ENCODE data around the gene LASP1. TPM values are rescaled to one million over a fixed set of nuclear protein-coding genes. Genes with fewer than 3 reads are reported as not detected.

The LASP1 gene
- total and polyA plus RNA-seq, 2 donors (not counting 3 experiments of a cell fraction or from before 2014, with no cell fraction given) = 214 to 242 TPM

- dilution Hi-C loops (cut with MboI; ENCODE audit: extremely low pct_ligation_motif_present, low sequenced_read_pairs) (no loop called here), intact Hi-C loops (cut with micrococcal nuclease) (loop anchor here (1.0 to 5.0 kb wide), 3 partner anchors 98 to 215 kb away; partner anchors contain the start of genes PLXDC1 and PSMB3)
- H3K4me2 ChIP-seq (ENCODE audit: insufficient read depth, low read length) = peak within 1 kb of the TSS; percentile 41
- peak within 1 kb of the TSS in 2 of 3 experiments; percentile 24 to 34 for H3K4me3 ChIP-seq (replicated peaks in 1 of 3; ENCODE audit: insufficient read depth in 1 of 3, low read depth in 1 of 3, low read length in 3 of 3)
- H3K27ac ChIP-seq (ENCODE audit: insufficient read depth, low read depth, low read length) = no peak within 1 kb of the TSS
- peaks cover 0 to 4% of the 10 kb centered on the region in 2 experiments for H3K27me3 ChIP-seq (ENCODE audit: control insufficient read depth in 2 of 2, insufficient read depth in 2 of 2, low read length in 2 of 2)
- no peak for TF ChIP-seq MAX (IDR thresholded peaks at IDR 0.05; ENCODE audit: insufficient read depth, insufficient read length)
- peak; percentile 63 for TF ChIP-seq POLR2A (IDR thresholded peaks at IDR 0.05; ENCODE audit: low read depth, low read length)
- peak; percentile 63 for TF ChIP-seq POLR2AphosphoS5 (IDR thresholded peaks at IDR 0.05; ENCODE audit: insufficient read depth, low read depth, low read length)
- H2AFZ ChIP-seq (ENCODE audit: low read depth, low read length) = peak within 1 kb of the TSS; percentile 99
- DNase-seq (ENCODE audit: low read depth, low spot score) = peak; percentile 93
- peak; percentile 49 for FAIRE-seq
- no peaks in the 10 kb centered on the region for H3K4me1 ChIP-seq (ENCODE audit: control insufficient read depth, extremely low read depth, insufficient read depth, low read length)
- no peaks in the 10 kb centered on the region for H4K20me1 ChIP-seq (replicated peaks; ENCODE audit: control insufficient read depth, extremely low read depth, insufficient read depth, low read length)
- ChIA-PET CTCF (interaction anchor here (0.8 to 1.7 kb wide), 8 partner anchors 9 to 277 kb away, joined by 3 to 18 read pairs (median 6); partner anchors contain the start of genes LASP1, LASP1NB and PLXDC1), POLR2A (interaction anchor here (0.7 to 1.2 kb wide), 3 partner anchors 43 to 152 kb away, joined by 3 to 8 read pairs (median 3); partner anchors contain the start of gene LASP1)
- no peaks in the 10 kb centered on the region for H3K9me3 ChIP-seq (replicated peaks; ENCODE audit: control insufficient read depth, insufficient read depth, low read length)
- no peaks in the 10 kb centered on the region for H3K9me1 ChIP-seq (replicated peaks; ENCODE audit: control insufficient read depth, extremely low read depth, insufficient read depth, low read length)
- H3K79me2 ChIP-seq (ENCODE audit: control insufficient read depth, insufficient read depth, low read length) = no peaks in the 10 kb centered on the region
- no peak within 1 kb of the TSS for H3K9ac ChIP-seq (replicated peaks; ENCODE audit: extremely low read depth, insufficient read depth, low read length)
- H3K36me3 ChIP-seq (ENCODE audit: control insufficient read depth in 2 of 2, extremely low read depth in 1 of 2, insufficient read depth in 2 of 2, low read length in 2 of 2) = no peaks in the 10 kb centered on the region
- BruUV-seq (replicated peaks) = no TSS peak
Measured at GRCh38 chr17:38967290-38967738, 97.5 kb downstream of the LASP1 start, which contains the start of gene FBXO47. TSS of gene FBXO47 (minus strand) at chr17:38967403. CDS start at chr17:38963025, 4,378 bp downstream.

GRCh38 chr17:38969281-38969680, 99.4 kb downstream of the LASP1 start:
- POLR2A ChIA-PET = interaction anchor here (0.7 kb wide), 1 partner anchor 185 kb away, joined by 4 read pairs; no protein-coding TSS in a partner anchor
- Histone ChIP-seq H3K9me3 (replicated peaks; ENCODE audit: control insufficient read depth, insufficient read depth, low read length) (no peaks in the 10 kb centered on the region), H3K79me2 (ENCODE audit: control insufficient read depth, insufficient read depth, low read length) (no peaks in the 10 kb centered on the region), H3K9ac (replicated peaks; ENCODE audit: extremely low read depth, insufficient read depth, low read length) (no peak overlapping the region), H3K4me3 (replicated peaks in 1 of 3; ENCODE audit: insufficient read depth in 1 of 3, low read depth in 1 of 3, low read length in 3 of 3) (no peak overlapping the region), H3K27me3 (ENCODE audit: control insufficient read depth in 2 of 2, insufficient read depth in 2 of 2, low read length in 2 of 2) (peaks cover 0 to 4% of the 10 kb centered on the region in 2 experiments), H2AFZ (ENCODE audit: low read depth, low read length) (no peak overlapping the region), H3K36me3 (ENCODE audit: control insufficient read depth in 2 of 2, extremely low read depth in 1 of 2, insufficient read depth in 2 of 2, low read length in 2 of 2) (no peaks in the 10 kb centered on the region), H3K27ac (ENCODE audit: insufficient read depth, low read depth, low read length) (no peak overlapping the region), H4K20me1 (replicated peaks; ENCODE audit: control insufficient read depth, extremely low read depth, insufficient read depth, low read length) (no peaks in the 10 kb centered on the region), H3K4me1 (ENCODE audit: control insufficient read depth, extremely low read depth, insufficient read depth, low read length) (no peaks in the 10 kb centered on the region), H3K4me2 (ENCODE audit: insufficient read depth, low read length) (no peak overlapping the region), H3K9me1 (replicated peaks; ENCODE audit: control insufficient read depth, extremely low read depth, insufficient read depth, low read length) (no peaks in the 10 kb centered on the region)
- CTCF ChIA-PET = interaction anchor here (1.2 kb wide), 1 partner anchor 14 kb away, joined by 3 read pairs; no protein-coding TSS in a partner anchor
- intact Hi-C loops (cut with micrococcal nuclease) (loop anchor here (5.0 kb wide), 1 partner anchor 183 kb away; the partner anchor contains the start of gene PLXDC1), dilution Hi-C loops (cut with MboI; ENCODE audit: extremely low pct_ligation_motif_present, low sequenced_read_pairs) (no loop called here)
- DNase-seq (ENCODE audit: low read depth, low spot score) (no peak), FAIRE-seq (no peak)
- TF ChIP-seq JUN (IDR thresholded peaks at IDR 0.05; ENCODE audit: borderline replicate concordance, insufficient read depth, insufficient read length, low read depth) (no peak), POLR2AphosphoS5 (IDR thresholded peaks at IDR 0.05; ENCODE audit: insufficient read depth, low read depth, low read length) (no peak), POLR2A (IDR thresholded peaks at IDR 0.05; ENCODE audit: low read depth, low read length) (no peak), CTCF (IDR thresholded peaks at IDR 0.05; ENCODE audit: extremely low read depth in 1 of 2, insufficient read depth in 1 of 2, low read depth in 1 of 2, low read length in 2 of 2) (no peak), MYC (IDR thresholded peaks at IDR 0.05; ENCODE audit: low read depth, low read length) (no peak), MAX (IDR thresholded peaks at IDR 0.05; ENCODE audit: insufficient read depth, insufficient read length) (no peak), EZH2 (IDR thresholded peaks at IDR 0.05; ENCODE audit: borderline replicate concordance, low read depth, low read length, severe bottlenecking) (no peak), GATA2 (IDR thresholded peaks at IDR 0.05; ENCODE audit: insufficient read depth, insufficient read length, low read depth, low read length) (no peak), FOS (IDR thresholded peaks at IDR 0.05; ENCODE audit: borderline replicate concordance, insufficient read depth, low read length) (no peak)
- BruUV-seq (replicated peaks) = no TSS peak
